ENCODE data around the gene PPP2R5D. TPM values are rescaled to one million over a fixed set of nuclear protein-coding genes. Genes with fewer than 3 reads are reported as not detected.

The PPP2R5D gene
- total RNA-seq, 1 experiment from 2014 or later, result 53.5 TPM

DNA sequence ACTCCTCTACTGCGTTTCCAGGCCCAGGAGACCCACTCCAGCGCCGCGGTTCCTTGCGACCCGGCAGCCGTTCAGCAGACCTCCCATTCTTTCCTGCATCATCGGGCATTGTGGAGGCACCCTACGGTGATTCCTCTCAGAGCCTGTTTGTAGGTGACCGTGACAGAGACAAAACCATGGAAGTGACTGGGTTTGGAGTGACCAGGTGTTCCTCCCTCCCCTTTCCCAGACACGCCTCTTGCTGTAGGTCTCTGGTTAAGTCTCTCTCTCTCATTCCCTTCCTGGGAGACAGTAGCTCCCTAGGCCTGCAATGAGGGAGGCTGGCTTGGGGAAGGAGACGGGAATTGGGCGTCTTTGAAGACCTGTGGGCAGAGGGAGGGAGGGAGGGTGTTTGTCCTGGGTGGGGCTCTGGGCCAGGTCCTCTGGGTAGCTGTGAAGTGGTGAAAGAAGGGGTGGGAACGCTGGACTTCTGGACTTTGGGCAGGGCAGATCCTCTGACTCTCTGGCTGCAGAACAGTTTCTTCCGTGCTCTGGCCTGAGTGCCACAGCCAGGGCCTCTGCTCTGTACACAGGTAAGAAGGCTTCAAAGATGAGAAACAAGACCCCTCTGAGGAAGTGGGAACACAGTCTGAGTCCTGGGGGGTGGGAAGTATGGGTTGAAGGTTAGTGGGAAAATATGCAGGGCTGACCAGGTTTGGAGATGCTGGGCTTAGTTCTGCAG lies 75.8 kb downstream of the PPP2R5D start:
- Histone ChIP-seq H4K8ac (replicated peaks; ENCODE audit: insufficient read length, low read depth, low read length) (no peak overlapping the region), H4K5ac (ENCODE audit: insufficient read length, low read depth, low read length) (no peak overlapping the region), H3K4me1 (ENCODE audit: insufficient read depth, low read length) (0 out of 2 replicates have a peak, but pooled peaks cover 4% of the 10 kb centered on the region), H3K4me2 (ENCODE audit: insufficient read depth, insufficient read length, low read length) (peak overlapping the region; percentile 74), H2AK5ac (ENCODE audit: insufficient read length, low read length) (no peak overlapping the region), H3K79me2 (ENCODE audit: insufficient read depth, low read length) (peaks cover 10% of the 10 kb centered on the region; the same call in 1 of the 2 replicates), H3K4ac (ENCODE audit: low read depth, low read length) (no peak overlapping the region), H3T11ph (ENCODE audit: low read length) (no peak overlapping the region), H2BK20ac (ENCODE audit: low read depth, low read length, poor library complexity, severe bottlenecking) (no peak overlapping the region), H2BK12ac (ENCODE audit: insufficient read length, low read depth, low read length) (no peak overlapping the region), H2BK120ac (ENCODE audit: low read depth, low read length, poor library complexity, severe bottlenecking) (no peak overlapping the region), H4K91ac (ENCODE audit: insufficient read length, low read depth, low read length) (no peak overlapping the region), H2AFZ (ENCODE audit: low read length) (no peak overlapping the region), H3K79me1 (ENCODE audit: insufficient read depth, low read depth, low read length, poor library complexity, severe bottlenecking) (peaks cover 3% of the 10 kb centered on the region), H2BK15ac (ENCODE audit: low read depth, low read length) (no peak overlapping the region), H3K23ac (ENCODE audit: insufficient read length, low read depth, low read length) (no peak overlapping the region), H2BK5ac (ENCODE audit: insufficient read length, low read length) (no peak overlapping the region), H4K20me1 (ENCODE audit: control insufficient read depth, insufficient read depth, insufficient read length) (no peaks in the 10 kb centered on the region), H3K27ac (ENCODE audit: insufficient read length, low read depth, low read length) (no peak overlapping the region), H3K56ac (ENCODE audit: insufficient read length, low read depth, low read length) (no peak overlapping the region), H3K14ac (ENCODE audit: insufficient read depth, low read length) (no peak overlapping the region), H3K9me3 (ENCODE audit: control insufficient read depth, low read depth, low read length) (no peaks in the 10 kb centered on the region), H3K23me2 (ENCODE audit: insufficient read length, low read depth, low read length, poor library complexity, severe bottlenecking) (no peaks in the 10 kb centered on the region), H3K27me3 (ENCODE audit: insufficient read depth, low read length) (no peaks in the 10 kb centered on the region), H3K18ac (ENCODE audit: insufficient read length, low read depth, low read length) (peak overlapping the region; percentile 36), H3K9ac (ENCODE audit: extremely low read depth, insufficient read length, low read length) (peak overlapping the region; percentile 49)
- Mint-ChIP-seq H3K9me3 (no peaks in the 10 kb centered on the region), H3K36me3 (ENCODE audit: insufficient read depth in 1 of 3, low read depth in 3 of 3) (peaks cover 15 to 39% (median 24%) of the 10 kb centered on the region in 3 experiments), H3K27me3 (ENCODE audit: low read depth) (no peaks in the 10 kb centered on the region), H3K27ac (peak overlapping the region; percentile 99 to 100 (median 99)), H3K4me1 (peaks cover 20 to 22% of the 10 kb centered on the region in 2 experiments), H3K4me3 (peak overlapping the region; percentile 93 to 96)
- DNase-seq, result no peak
- no CpG with 5 or more reads among the region's 15 CpGs for WGBS (ENCODE audit: extremely low coverage, insufficient read length, low lambda C conversion rate)
- TF ChIP-seq, protein P1, sequence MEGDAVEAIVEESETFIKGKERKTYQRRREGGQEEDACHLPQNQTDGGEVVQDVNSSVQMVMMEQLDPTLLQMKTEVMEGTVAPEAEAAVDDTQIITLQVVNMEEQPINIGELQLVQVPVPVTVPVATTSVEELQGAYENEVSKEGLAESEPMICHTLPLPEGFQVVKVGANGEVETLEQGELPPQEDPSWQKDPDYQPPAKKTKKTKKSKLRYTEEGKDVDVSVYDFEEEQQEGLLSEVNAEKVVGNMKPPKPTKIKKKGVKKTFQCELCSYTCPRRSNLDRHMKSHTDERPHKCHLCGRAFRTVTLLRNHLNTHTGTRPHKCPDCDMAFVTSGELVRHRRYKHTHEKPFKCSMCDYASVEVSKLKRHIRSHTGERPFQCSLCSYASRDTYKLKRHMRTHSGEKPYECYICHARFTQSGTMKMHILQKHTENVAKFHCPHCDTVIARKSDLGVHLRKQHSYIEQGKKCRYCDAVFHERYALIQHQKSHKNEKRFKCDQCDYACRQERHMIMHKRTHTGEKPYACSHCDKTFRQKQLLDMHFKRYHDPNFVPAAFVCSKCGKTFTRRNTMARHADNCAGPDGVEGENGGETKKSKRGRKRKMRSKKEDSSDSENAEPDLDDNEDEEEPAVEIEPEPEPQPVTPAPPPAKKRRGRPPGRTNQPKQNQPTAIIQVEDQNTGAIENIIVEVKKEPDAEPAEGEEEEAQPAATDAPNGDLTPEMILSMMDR (conservative IDR thresholded peaks at IDR 0.05), result no peak

Measured in H9 (cell line).